ENCODE measurements around the gene TGFBI.
A peak's percentile ranks its signal among the peaks of the same experiment; 100 is the strongest.

The TGFBI gene

DNA sequence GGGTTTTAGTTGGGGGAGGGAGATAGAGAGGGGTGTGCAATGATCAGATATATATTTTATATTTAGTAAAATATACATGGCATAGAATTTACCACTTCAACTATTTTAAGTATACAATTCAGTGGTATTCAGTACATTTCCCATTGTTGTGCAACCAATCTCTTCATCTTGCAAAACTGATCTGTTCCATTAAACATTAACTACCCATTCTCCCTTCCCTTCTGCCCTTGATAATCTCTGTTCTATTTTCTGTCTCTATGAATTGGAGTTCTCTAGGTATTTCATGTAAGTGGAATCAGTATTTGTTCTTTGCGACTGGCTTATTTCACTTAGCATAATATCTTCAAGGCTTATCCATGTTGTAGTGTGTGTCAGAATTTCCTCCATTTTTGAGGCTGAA is 38.6 kb downstream of the TGFBI start:
- DNase-seq = no peak

DNA sequence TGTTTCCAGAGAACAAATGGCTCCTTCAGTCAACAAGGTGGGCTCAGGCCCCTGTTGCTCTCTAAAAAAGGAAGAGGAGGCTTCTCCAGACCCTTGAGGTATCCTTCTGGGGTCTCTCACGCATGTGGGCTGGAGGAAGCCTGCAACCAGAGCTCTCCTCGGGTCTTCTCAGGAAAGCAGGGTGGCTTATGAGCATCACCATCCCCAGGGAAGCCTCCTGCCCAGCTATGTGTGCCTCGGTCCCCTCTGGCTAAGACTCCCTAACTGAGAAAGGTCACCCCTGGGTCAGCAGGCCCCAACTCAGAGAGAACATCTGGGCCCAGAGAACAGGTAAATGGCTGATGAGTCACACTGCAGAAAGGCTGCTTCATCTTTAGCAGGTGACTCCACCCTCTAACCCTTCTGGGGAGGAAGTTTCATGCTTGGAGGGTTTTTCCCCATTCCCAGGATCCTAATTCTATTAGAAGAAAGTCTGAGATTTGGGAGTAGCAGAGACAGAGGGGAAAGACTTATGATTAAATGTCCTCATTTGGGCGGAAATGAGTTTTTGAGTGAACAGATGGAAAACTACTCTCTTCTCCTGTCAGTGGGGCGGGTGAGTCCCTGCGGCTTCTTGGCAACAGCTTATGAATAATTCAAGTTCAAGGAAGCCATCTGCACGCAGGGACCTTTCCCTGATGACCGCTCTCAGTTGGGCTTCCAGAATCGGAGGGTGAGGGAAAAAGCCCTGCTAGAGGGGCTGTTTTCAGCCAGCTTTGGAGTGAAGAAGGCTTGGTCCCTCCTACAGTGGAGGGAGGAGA is 41.9 kb downstream of the TGFBI start:
- DNase-seq = no peak

DNA sequence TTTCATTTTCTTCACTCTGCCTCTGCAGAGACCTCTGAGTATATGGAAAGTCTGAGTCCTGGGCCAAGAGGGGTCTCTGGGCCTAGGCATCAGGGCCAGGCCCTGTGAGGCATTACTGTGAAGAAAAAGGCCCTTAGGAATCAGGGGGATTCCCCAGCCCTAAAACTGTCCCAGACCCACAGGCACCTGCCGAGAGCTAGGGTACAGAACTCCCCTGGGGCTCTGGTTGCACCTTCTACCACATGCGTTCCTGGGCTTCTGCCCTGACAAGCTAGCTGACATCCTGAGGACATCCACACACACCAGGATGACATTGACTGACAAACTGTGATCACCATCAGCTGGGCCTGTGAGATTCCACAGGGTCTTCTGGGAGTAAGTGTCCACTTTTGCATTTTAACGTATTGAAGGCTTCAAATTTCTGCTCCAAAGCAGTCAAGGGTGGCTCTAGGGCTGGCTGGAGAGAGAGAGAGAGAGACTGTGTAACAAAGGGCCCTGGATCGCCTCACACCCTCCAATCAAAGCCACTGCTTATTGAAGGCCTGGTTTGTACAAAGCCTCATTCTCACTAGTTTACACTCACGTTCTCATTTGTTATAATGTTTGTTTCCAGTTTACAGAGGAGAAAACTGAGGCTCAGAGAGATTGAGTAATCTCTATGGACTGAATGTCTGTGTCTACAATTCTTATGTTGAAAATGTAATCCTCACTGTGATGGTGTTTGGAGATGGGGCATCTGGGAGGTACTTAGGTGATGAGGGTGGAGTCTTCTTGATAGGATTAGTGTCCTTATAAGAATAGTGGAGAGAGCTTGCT is 45.1 kb downstream of the TGFBI start:
- no peak for DNase-seq

GRCh38 chr5:136075466-136075891 is 46.7 kb downstream of the TGFBI start:
- no peak for DNase-seq

DNA sequence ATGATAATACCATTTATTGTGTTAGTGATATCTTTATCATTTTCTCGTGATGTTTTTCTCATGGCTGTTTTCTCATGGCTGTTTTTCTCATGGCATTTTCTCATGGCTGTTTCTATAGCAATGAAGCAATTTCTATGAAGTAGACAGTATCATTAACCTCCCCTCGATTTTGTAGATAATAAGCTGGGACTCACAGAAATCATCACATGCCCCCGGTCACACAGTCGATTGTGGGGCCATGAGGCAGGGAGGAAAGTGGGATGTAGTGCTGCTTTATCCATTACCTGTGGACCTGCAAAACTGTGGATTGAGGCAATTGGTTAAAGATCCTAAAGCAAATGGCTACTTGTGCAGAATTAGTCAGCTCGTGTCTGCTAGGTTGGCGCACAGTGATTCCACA is 47.3 kb downstream of the TGFBI start:
- DNase-seq = no peak

- DNase-seq = no peak
These were observed 48.2 kb downstream of the TGFBI start for GRCh38 chr5:136076881-136077445.

DNA sequence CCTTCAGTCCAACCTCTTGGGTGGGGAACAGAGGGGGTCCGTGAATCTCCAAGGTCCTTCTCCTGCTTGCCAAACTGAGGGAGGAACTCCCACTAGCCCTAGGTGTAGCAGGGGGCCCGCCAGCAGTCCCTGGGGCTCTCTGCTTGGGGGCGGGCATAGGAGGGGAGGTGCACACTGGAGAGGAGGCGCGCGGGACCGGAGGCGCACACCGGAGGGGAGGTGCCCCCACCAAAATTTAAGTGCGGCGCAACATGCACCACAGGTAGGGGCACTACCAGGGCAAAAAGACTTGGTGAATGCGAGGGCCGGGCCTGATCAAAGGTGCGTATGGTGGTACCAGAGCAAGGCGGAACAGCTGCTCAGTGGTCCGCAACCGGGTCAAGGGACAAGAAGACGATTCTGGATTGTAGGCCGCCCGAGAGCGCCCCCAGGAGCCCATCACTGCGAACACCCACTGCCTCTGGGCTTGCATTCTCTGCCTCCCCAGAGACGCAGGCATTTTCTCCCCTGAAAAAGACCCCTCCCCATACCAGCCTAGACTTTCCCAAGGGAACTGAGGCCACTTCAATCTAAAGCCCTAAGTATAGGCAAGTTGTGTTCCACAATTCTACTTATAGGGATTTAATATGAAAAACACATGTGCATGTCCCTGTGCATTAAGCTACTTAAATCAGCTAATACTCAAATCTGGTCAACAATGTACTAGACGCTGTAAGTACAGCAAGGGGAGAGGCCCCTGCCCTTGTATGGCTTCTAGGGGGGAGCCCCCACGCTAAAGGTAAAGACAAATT is 50.6 kb downstream of the TGFBI start:
- DNase-seq = no peak

- DNase-seq = no peak
These were observed 51.3 kb downstream of the TGFBI start for GRCh38 chr5:136080113-136080482.

GRCh38 chr5:136080483-136081216 is 51.9 kb downstream of the TGFBI start:
- DNase-seq = peak; percentile 90

- DNase-seq = no peak
These were observed 52.4 kb downstream of the TGFBI start for GRCh38 chr5:136081217-136081591.

DNA sequence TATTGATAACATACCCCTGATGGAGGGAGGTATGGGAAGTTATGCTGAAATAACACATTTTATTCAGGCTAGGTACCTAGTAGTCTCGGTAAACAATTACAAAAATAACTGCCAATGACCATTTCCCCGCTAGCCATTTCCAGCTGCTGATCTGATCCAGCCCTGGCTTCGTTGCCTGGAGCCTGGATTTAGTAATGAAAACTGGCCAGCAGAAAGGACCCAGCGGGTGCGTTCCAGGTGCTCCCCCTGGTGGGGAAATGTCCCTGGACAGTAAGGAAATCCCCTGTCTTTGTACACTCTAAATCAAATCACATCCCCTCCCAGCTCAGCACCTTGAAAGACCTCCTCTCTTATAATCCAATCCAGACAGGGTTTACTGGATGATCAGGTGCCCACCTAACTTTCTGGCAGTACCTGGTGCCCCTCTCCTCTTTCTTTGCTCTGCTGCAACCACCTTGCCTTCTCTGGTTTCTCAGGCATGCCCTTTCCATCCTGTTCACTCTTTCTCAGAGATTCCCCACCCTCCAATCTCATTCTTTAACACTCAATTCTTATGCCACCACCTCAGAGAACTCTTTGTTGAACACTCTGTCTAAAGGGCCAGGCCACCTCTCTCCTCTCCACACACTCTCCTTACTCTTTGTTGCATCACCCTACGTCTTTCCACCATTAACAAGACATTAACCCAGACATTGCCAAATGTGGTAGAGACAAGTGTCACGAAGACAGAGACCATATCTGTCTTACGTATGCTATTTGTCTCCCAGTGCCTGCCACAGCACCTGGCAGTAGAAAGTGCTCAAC is 53.8 kb downstream of the TGFBI start:
- DNase-seq = peak; percentile 70

GRCh38 chr5:136084698-136085097 is 55.9 kb downstream of the TGFBI start:
- DNase-seq = no peak

GRCh38 chr5:136086783-136087566 is 58.2 kb downstream of the TGFBI start:
- DNase-seq = no peak

DNA sequence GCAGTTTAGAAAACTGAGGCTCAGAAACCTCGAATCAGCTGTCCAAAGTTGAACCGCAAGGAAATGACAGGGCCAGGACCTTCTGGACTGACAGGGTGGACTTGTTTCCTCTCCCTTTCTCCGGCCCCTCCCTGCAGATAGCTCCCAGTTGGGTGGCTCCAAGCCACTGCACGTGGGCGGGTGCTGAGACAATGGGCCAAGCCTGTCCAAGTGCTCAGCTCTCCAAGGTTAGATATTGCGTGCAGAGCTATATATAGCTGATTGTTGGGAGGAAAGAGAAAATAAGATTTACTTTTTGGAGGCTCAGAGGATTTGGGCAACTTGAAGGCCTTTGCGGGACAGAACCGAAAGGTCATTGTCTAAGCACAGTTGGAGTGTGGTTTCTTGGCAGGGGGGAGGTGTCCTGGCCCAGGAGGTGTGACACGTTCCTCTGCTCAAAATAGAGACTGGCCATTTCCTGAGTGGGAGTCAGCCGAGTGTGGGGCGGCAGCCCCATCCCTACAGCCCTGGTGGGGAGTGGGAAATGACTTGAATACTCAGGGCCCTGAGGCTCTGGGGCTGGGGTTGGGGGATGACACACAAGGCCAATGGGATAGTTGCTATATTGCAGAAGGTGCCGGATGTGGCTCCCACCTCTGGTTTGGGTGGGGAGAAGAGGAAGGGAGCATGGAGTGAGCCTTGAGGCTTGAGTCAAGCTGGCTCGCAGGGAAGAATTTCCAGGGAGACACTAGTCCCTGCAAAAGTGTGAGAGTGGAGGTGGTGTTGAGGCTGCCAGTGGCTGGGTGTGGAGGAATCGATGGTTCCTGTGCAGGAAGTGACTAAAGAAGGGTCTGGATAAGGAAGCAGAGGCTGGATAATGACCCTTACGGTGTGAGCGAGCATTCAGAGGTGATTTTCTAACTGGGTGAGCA is 59.4 kb downstream of the TGFBI start:
- no peak for DNase-seq

GRCh38 chr5:136089791-136090190 is 61.0 kb downstream of the TGFBI start:
- no peak for DNase-seq

DNA sequence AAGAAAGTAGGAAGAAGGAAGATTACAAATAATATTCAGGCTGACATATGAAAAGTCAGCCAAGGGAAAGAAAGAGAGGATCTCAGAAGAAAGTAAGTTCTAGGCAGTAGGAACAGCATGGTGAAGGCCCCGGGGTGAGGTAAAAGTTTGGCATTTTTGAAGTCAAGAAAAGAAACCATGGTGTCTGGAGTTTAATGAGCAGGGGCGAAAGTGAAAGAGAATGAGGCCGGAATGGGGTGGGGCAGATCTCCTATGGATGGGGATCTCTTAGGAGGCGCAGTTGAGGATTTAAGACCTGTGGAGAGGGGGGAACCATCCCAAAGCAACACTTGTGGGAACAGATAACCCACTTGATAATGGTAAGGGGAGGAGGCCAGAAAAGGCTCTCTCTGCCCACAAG is 61.5 kb downstream of the TGFBI start:
- no peak for DNase-seq

GRCh38 chr5:136094189-136094912 is 65.6 kb downstream of the TGFBI start:
- DNase-seq = no peak

GRCh38 chr5:136094913-136095641 is 66.3 kb downstream of the TGFBI start:
- DNase-seq = no peak

All from activated CD4-positive, alpha-beta T cell treated with anti-CD3 and anti-CD28 coated beads, Interleukin-2, Interleukin-6, amounts not matched to agents 100 ng/mL and 50 ng/mL, durations not matched to agents 16 hours and 8 hours (primary cell).